K562 (cell line): ENCODE results near the gene PRICKLE4. TPM values are rescaled to one million over a fixed set of nuclear protein-coding genes. Genes with fewer than 3 reads are reported as not detected.

ENCODE experiments used
- ATAC-seq: fragments of 200-7000 bp; cut with Tn5 transposase; 3 replicates; pipeline ENCODE4 v1.9.1; 2020; ENCODE audit warnings: moderate library complexity
- BruUV-seq: library from RNA; stranded (reverse); fragments of 400-500 nt; replicated peaks from 2 replicates; lab custom pipeline; 2021; lab: Mats Ljungman, UMichigan
- CTCF ChIA-PET: fragments of 300-600 bp; formaldehyde crosslinking; extraction: SDS; loops from one replicate; lab custom pipeline; 2021; ENCODE audit warnings: low intra/inter-chr PET ratio; lab: Yijun Ruan, JAX
- POLR2A ChIA-PET: fragments of 300-600, 350-650 bp; sonication (Branson Sonifier 250); formaldehyde crosslinking; extraction: SDS; loops from one replicate; lab custom pipeline; 2021; ENCODE audit warnings: antibody characterized with exemption, inconsistent platforms; lab: Yijun Ruan, JAX
- DNase-seq, 4 experiments: peaks; one replicate each; pipeline versions ENCODE4 v3.0.0 to v3.0.0-alpha.2; 2011 to 2018; ENCODE audit warnings: low spot score in 3 of 4, mixed read lengths in 3 of 4; ENCODE audit errors: extremely low read depth in 1 of 4
- FAIRE-seq: peaks from 2 replicates; lab custom pipeline; 2011; peaks lifted over from hg19 to GRCh38; lab: Jason Lieb, UNC
- H2AFZ ChIP-seq: 2 replicates; pipeline ENCODE4 v1.6.0; 2011; ENCODE audit warnings: low read depth, low read length, control low read depth, inconsistent platforms
- H3K27ac ChIP-seq: fragments of 200-600 bp; 3 replicates; pipeline ENCODE4 v1.8.0; 2011; ENCODE audit warnings: low read depth, mild to moderate bottlenecking, control low read depth, inconsistent platforms, low read length, moderate library complexity, mixed read lengths; ENCODE audit errors: extremely low read depth
- H3K27me3 ChIP-seq, 2 experiments: fragments of 300-600 bp in 1 of 2; 2 replicates in 1 of 2; 3 replicates in 1 of 2; pipeline versions ENCODE4 v1.6.0 to v1.8.0; 2011; ENCODE audit warnings: inconsistent platforms in 2 of 2, low read length in 2 of 2, mild to moderate bottlenecking in 1 of 2, mixed read lengths in 1 of 2, moderate library complexity in 1 of 2; ENCODE audit not compliant: control insufficient read depth in 2 of 2, insufficient read depth in 2 of 2
- H3K36me3 ChIP-seq: fragments of 300-600 bp; 3 replicates; pipeline ENCODE4 v1.8.0; 2011; ENCODE audit warnings: mild to moderate bottlenecking, low read length, inconsistent platforms; ENCODE audit not compliant: control insufficient read depth, insufficient read depth
- H3K4me1 ChIP-seq, 2 experiments: fragments of 200-600 bp in 1 of 2; replicated peaks in 1 of 2; 2 replicates in 1 of 2; 3 replicates in 1 of 2; pipeline versions ENCODE4 v1.5.1 to v1.8.0; 2011; ENCODE audit warnings: inconsistent platforms in 2 of 2, low read length in 2 of 2, mild to moderate bottlenecking in 1 of 2, mixed read lengths in 1 of 2, moderate library complexity in 1 of 2; ENCODE audit not compliant: control insufficient read depth in 2 of 2, insufficient read depth in 2 of 2
- H3K4me2 ChIP-seq: 2 replicates; pipeline ENCODE4 v1.6.1; 2011; ENCODE audit warnings: low read length, control low read depth, inconsistent platforms, mixed read lengths; ENCODE audit not compliant: insufficient read depth
- H3K4me3 ChIP-seq: fragments of 200-600 bp; sonication (generic), shearing (Covaris generic); 2 replicates; pipeline ENCODE4 v1.5.1; 2016; ENCODE audit warnings: control low read depth, inconsistent platforms
- H3K79me2 ChIP-seq: fragments of 200-600 bp; 3 replicates; pipeline ENCODE4 v1.8.0; 2011; ENCODE audit warnings: low read length, inconsistent platforms; ENCODE audit not compliant: control insufficient read depth, insufficient read depth
- H3K9ac ChIP-seq, 2 experiments: 2 replicates each; pipeline versions ENCODE4 v1.6.0 to v1.6.1; 2011; ENCODE audit warnings: low read depth in 2 of 2, low read length in 2 of 2, control low read depth in 1 of 2, inconsistent platforms in 1 of 2, mild to moderate bottlenecking in 1 of 2, mixed read lengths in 1 of 2; ENCODE audit not compliant: insufficient read depth in 1 of 2
- H3K9me1 ChIP-seq: one replicate; pipeline ENCODE4 v1.6.0; 2011; ENCODE audit warnings: inconsistent platforms, mild to moderate bottlenecking, low read length, moderate library complexity; ENCODE audit not compliant: control insufficient read depth, insufficient read depth
- H3K9me3 ChIP-seq: replicated peaks from 2 replicates; pipeline ENCODE4 v1.5.1; 2011; ENCODE audit warnings: low read depth, low read length, inconsistent platforms; ENCODE audit not compliant: control insufficient read depth, insufficient read depth
- H4K20me1 ChIP-seq: replicated peaks from 2 replicates; pipeline ENCODE4 v1.6.1; 2011; ENCODE audit warnings: low read length, inconsistent platforms, mixed read lengths; ENCODE audit not compliant: control insufficient read depth, insufficient read depth
- CBX3 ChIP-seq, 2 experiments: IDR thresholded peaks; 1 replicate in 1 of 2; 2 replicates in 1 of 2; pipeline ENCODE4 v1.6.1; 2012; ENCODE audit warnings: inconsistent platforms in 2 of 2, low read length in 2 of 2, borderline replicate concordance in 1 of 2, control low read depth in 1 of 2
- CREB3L1 ChIP-seq: fragments of 450-650 bp; IDR thresholded peaks from 2 replicates; pipeline ENCODE4 v1.6.1; 2014; ENCODE audit warnings: low read depth, mild to moderate bottlenecking, moderate library complexity, borderline replicate concordance
- ESRRB ChIP-seq: fragments of 250-450 bp; sonication (Bioruptor Pico); IDR thresholded peaks from 2 replicates; pipeline ENCODE4 v1.5.0; 2020; ENCODE audit warnings: mild to moderate bottlenecking, moderate library complexity, borderline replicate concordance
- GATA2 ChIP-seq: sonication (generic); formaldehyde crosslinking; IDR thresholded peaks from 2 replicates; pipeline ENCODE4 v1.4.0; 2020; ENCODE audit warnings: mild to moderate bottlenecking, missing genetic modification reagents
- HOXB6 ChIP-seq: fragments of 250-450 bp; sonication (Bioruptor Pico); IDR thresholded peaks from 2 replicates; pipeline ENCODE4 v1.5.1; 2022; ENCODE audit warnings: mild to moderate bottlenecking, borderline replicate concordance
- KHSRP ChIP-seq: fragments of 450-650 bp; IDR thresholded peaks from 2 replicates; pipeline ENCODE4 v1.6.1; 2017
- MEF2D ChIP-seq: conservative IDR thresholded peaks from 2 replicates; pipeline ENCODE4 v1.6.1; 2016; ENCODE audit warnings: low read depth, missing genetic modification characterization, missing compliant biosample characterization
- MTA1 ChIP-seq: fragments of 450-650 bp; IDR thresholded peaks from 2 replicates; pipeline ENCODE4 v1.6.1; 2017; ENCODE audit warnings: borderline replicate concordance
- NFIX ChIP-seq: fragments of 250-450 bp; sonication (Bioruptor Pico); IDR thresholded peaks from 2 replicates; pipeline ENCODE4 v1.4.0; 2020; ENCODE audit warnings: low read depth, mild to moderate bottlenecking, moderate library complexity
- PBX2 ChIP-seq, 2 experiments: IDR thresholded peaks in 1 of 2; conservative IDR thresholded peaks in 1 of 2; 2 replicates each; pipeline ENCODE4 v1.6.1; 2016; ENCODE audit warnings: low read depth in 2 of 2, mild to moderate bottlenecking in 1 of 2, missing compliant biosample characterization in 1 of 2, missing genetic modification characterization in 1 of 2, moderate library complexity in 1 of 2
- PTTG1 ChIP-seq: fragments of 450-650 bp; IDR thresholded peaks from 2 replicates; pipeline ENCODE4 v1.6.1; 2016; ENCODE audit warnings: low read depth, mild to moderate bottlenecking, missing genetic modification characterization, missing compliant biosample characterization
- RBM15 ChIP-seq: fragments of 200-400 bp; formaldehyde crosslinking; IDR thresholded peaks from 2 replicates; pipeline ENCODE4 v1.6.1; 2018; ENCODE audit warnings: mild to moderate bottlenecking, low read length, moderate library complexity; ENCODE audit not compliant: insufficient read depth
- SMAD4 ChIP-seq: fragments of 250-450 bp; sonication (Bioruptor Pico); conservative IDR thresholded peaks from 2 replicates; pipeline ENCODE4 v1.8.0; 2021; ENCODE audit warnings: inconsistent platforms, mild to moderate bottlenecking, moderate library complexity
- STAT5A ChIP-seq: IDR thresholded peaks from 2 replicates; pipeline ENCODE4 v1.6.1; 2012; ENCODE audit warnings: low read length, inconsistent platforms, borderline replicate concordance
- ZBTB17 ChIP-seq: fragments of 450-650 bp; formaldehyde crosslinking; IDR thresholded peaks from 2 replicates; pipeline ENCODE4 v1.4.0; 2020; ENCODE audit warnings: mild to moderate bottlenecking
- ZC3H4 ChIP-seq: sonication (generic); formaldehyde crosslinking; IDR thresholded peaks from 2 replicates; pipeline ENCODE4 v1.9.0; 2021; ENCODE audit warnings: missing genetic modification reagents, borderline replicate concordance
- ZNF197 ChIP-seq: fragments of 200-800 bp; sonication (Bioruptor generic); IDR thresholded peaks from 2 replicates; pipeline ENCODE4 v1.6.1; 2016; ENCODE audit warnings: low read depth, missing genetic modification characterization, missing compliant biosample characterization
- WGBS: fragments of 100-300 bp; shearing (Covaris generic); methylation state at CpG from one replicate; pipeline ENCODE4 v1.1.6; 2016; ENCODE audit warnings: low coverage, mixed read lengths; ENCODE audit not compliant: insufficient coverage; ENCODE audit errors: missing lambda C conversion rate; 5-methylcytosine and 5-hydroxymethylcytosine counted together
- in situ Hi-C: fragments of 300-500 bp; cut with MboI; formaldehyde crosslinking; loops from 4 replicates; pipeline ENCODE4 v1.15.0; 2018; ENCODE audit warnings: inconsistent platforms, mixed read lengths
- intact Hi-C: fragments of 100-400 bp; cut with micrococcal nuclease; formaldehyde crosslinking; loops from 2 replicates; pipeline ENCODE4 v1.14.2; 2022
- polyA plus RNA-seq, 8 experiments: library from polyadenylated mRNA; depleted of rRNA in 4 of 8; stranded (reverse) in 5 of 8; unstranded in 3 of 8; fragments of >200 nt; fragmentation: Nextera tagmentation in 2 of 8; fragmentation: Illumina TruSeq in 1 of 8; extraction: Ambion mirVana in 2 of 8; extraction: Trizol in 1 of 8; gene quantifications; 2 replicates each; pipeline versions ENCODE4 v1.2.1 to v1.2.3, GENCODE V29; 2011 to 2014; ENCODE audit warnings: inconsistent platforms in 1 of 8, missing spikeins in 1 of 8
- total RNA-seq, 7 experiments: library from RNA; depleted of rRNA in 6 of 7; stranded (reverse); fragments of >200 nt in 6 of 7; fragmentation: Illumina TruSeq in 2 of 7; extraction: Trizol in 2 of 7; gene quantifications; 2 replicates each; pipeline versions ENCODE4 v1.2.1 to v1.2.3, GENCODE V29; 2011 to 2021; ENCODE audit warnings: low replicate concordance in 1 of 7
- TF ChIP-seq, protein P1 (sequence below): fragments of 450-650 bp; IDR thresholded peaks from 2 replicates; pipeline ENCODE4 v1.6.1; 2016; ENCODE audit warnings: low read depth, mild to moderate bottlenecking, moderate library complexity

Gene PRICKLE4
- total and polyA plus RNA-seq, 9 of the 15 experiments (the other 6 are each of a cell fraction or from before 2014, with no cell fraction given), result 0.20 to 0.32 (median 0.27) TPM; not detected in 6

DNA sequence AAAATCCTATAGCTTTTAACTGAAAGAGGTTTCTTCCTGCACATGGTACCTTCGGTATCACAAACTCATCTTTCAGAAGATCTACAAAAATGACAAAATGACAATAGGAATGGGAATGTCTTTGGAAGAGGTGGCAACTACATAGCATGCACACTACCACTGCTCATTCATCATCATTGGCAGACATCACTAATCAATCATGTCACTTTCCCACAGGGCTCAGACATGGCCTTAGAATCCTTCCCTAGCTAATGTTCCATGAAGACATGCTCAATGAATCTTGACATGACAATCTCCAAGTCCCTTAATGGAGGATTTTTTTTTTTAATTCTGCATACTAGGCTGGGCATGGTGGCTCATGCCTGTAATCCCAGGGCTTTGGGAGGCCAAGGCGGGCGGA, 30.2 kb upstream of the PRICKLE4 start:
- no peak for FAIRE-seq
- CTCF ChIA-PET, result no interaction called here
- H3K9me1 ChIP-seq, result no peaks in the 10 kb centered on the region
- H3K4me1 ChIP-seq, result peaks cover 8 to 14% of the 10 kb centered on the region in 2 experiments; a peak in 4 of 5 replicates
- no peak for DNase-seq
- H3K36me3 ChIP-seq, result no peaks in the 10 kb centered on the region
- intact Hi-C loops, result no loop called here
- no peaks in the 10 kb centered on the region for H4K20me1 ChIP-seq
- POLR2A ChIA-PET, result interaction anchor here (0.8 to 1.9 kb wide), 5 partner anchors 17 to 298 kb away, joined by 3 to 8 read pairs (median 4); no protein-coding TSS in a partner anchor
- in situ Hi-C loops, result no loop called here
- no peak overlapping the region for H3K9ac ChIP-seq
- no peak overlapping the region for H2AFZ ChIP-seq
- no TSS peak for BruUV-seq
- peaks cover under 1 to 12% of the 10 kb centered on the region in 2 experiments for H3K27me3 ChIP-seq
- no peaks in the 10 kb centered on the region for H3K79me2 ChIP-seq
- no peak for ATAC-seq
- H3K27ac ChIP-seq, result no peak overlapping the region
- 13% methylated on average over 3 of the region's 3 CpGs for WGBS
- H3K9me3 ChIP-seq, result no peaks in the 10 kb centered on the region
- no peak overlapping the region for H3K4me2 ChIP-seq
- H3K4me3 ChIP-seq, result no peak overlapping the region
- TF ChIP-seq PBX2 (CRISPR knock-in tag; IDR thresholded peaks at IDR 0.05; ENCODE audit: low read depth), result no peak
- 0 out of 2 replicates have a peak, but pooled peaks have one; percentile 52 for TF ChIP-seq PBX2 (tag; conservative IDR thresholded peaks at IDR 0.05; ENCODE audit: low read depth)
- no peak for TF ChIP-seq ESRRB (CRISPR knock-in tag)
- TF ChIP-seq STAT5A, result no peak
- TF ChIP-seq PTTG1 (tag), result no peak
- no peak for TF ChIP-seq GATA2 (CRISPR knock-in tag)
- TF ChIP-seq ZBTB17, result 0 out of 2 replicates have a peak, but pooled peaks have one; percentile 38
- no peak for TF ChIP-seq CBX3 (IDR thresholded peaks at IDR 0.05; ENCODE audit: borderline replicate concordance in 1 of 2, low read length in 2 of 2)
- no peak for TF ChIP-seq RBM15
- TF ChIP-seq HOXB6, result no peak
- no peak for TF ChIP-seq MTA1
- TF ChIP-seq SMAD4 (CRISPR knock-in tag), result no peak
- TF ChIP-seq ZNF197, result no peak
- TF ChIP-seq KHSRP, result no peak
- TF ChIP-seq NFIX, result no peak
- no peak for TF ChIP-seq CREB3L1
- TF ChIP-seq ZC3H4 (CRISPR knock-in tag), result no peak
- TF ChIP-seq MEF2D, result no peak
- TF ChIP-seq, protein P1, sequence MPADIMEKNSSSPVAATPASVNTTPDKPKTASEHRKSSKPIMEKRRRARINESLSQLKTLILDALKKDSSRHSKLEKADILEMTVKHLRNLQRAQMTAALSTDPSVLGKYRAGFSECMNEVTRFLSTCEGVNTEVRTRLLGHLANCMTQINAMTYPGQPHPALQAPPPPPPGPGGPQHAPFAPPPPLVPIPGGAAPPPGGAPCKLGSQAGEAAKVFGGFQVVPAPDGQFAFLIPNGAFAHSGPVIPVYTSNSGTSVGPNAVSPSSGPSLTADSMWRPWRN, result no peak
